Pons (tissue), 1 donor: ENCODE data around the gene KIF18A.
"Not testable (repeated sequence)": the region's sequence is repeated elsewhere in the genome, so short reads cannot be mapped to it uniquely, and the experiment has no call there.

Experiments used
- DNase-seq: peaks from one replicate; pipeline ENCODE4 v3.0.0-alpha.2; 2016; ENCODE audit warnings: low spot score

The KIF18A gene

DNA sequence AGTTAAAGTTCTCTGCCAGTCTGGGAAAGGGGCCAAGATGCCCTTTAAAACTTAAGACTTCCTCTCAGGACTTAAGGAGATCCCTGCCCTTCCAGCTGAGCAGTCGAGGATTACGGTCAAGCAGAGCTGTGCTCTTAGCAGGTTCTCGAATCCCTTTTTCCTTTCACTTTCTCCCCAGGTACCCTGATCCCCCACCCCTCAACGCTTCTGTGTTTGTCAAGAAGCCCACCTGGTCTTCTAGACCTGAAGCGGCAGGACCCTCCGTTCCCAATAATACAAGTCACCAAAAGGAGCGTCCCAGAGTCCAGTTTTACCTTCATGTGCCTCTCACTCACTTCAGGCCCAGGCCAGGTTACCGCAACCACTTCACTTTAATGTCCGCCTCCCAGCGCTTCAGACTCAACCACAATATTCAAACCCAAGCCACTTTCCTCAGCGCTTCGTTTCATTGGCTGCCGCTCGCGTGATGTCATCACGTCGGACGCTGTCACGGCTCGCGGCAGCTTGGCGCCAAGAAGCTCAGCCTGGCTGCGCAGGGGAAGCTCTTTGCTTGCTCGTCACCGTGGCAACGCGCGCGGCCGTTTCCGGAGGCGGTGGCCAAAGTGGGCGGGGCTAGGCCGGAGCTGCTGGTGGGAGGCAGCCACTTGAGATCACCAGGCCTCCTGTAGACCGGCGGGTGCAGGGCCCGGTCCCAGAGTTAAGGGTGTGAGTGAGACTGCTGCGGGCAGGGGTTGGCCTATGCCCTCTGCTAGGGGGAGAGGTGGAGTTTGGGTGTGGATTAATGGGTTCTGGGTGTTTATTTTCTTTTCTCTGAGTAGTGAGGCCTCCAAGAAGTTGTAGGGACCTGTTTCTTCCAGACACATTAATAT lies at the start of gene KIF18A, which contains the start of gene METTL15:
TSS of gene KIF18A (minus strand) at position 407 of the 869 bp plus-strand sequence. CDS start 10,209 bp downstream, outside the sequence.
TSS of gene METTL15 (plus strand) at position 639 of the 869 bp plus-strand sequence. CDS start 4,947 bp downstream, outside the sequence.
- peak; percentile 98 for DNase-seq

DNA sequence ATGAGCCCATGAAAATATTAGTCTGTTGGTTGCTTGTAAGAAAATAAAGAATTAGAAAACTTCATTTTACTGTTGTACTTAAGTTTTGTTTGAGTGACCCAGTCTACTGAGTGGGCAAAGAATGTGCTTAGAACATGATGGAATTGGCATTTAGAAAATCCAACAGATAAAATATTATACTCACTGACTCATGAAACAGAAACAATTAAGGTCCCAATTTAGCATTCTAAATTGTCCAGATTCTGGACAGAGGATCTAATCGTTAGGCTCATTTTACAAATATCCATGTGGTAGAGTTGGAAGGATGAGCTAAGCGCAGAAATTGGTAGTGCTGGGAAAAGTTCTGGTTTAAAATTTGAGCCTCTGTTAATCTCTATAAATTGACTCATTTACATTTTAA lies 45.6 kb upstream of the KIF18A start:
- DNase-seq: no peak

DNA sequence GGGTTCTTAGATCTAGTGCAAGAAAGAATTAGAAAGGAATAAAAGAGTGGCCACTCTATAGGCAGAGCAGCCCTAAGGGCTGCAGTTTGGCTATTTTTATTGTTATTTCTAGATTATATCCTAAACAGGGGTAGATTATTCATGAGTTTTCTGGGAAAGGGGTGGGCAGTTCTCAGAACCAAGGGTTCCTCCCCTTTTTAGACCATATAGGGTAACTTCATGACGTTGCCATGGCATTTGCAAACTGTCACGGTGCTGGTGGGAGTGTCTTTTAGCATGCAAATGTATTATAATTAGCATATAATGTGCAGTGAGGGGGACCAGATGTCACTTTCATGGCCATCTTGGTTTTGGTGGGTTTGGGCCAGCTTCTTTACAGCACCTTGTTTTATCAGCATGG lies 44.8 kb upstream of the KIF18A start:
- no peak for DNase-seq

DNA sequence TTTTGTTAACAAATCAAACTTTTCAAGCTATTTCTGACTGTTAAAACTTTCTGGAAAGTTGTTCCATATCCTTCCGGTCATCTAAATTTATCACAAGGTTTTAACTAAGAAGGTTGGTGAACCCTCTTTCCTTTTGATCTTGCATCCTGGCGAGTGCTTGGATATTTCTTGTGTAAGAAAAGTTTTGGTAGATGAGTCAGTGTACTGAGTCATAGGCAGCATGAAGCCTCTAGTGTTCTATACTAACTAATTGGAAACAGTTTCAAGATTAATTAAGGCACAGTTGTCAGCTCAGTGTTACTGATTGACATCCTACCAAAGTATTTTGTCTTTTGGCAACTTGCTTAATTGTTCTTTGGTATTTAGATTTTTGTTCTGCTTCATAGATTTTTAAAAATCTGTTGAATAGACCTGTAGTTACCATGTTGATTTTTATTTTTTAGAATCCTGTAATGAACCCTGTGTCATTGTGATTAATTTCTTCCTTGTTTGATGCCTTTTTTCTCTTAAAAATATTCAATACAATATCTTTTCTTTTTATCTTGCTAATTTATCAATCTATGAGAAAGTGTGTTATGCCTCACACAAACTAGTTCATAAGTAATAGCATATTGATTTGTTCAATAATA lies 38.3 kb upstream of the KIF18A start:
- peak; percentile 3 for DNase-seq

DNA sequence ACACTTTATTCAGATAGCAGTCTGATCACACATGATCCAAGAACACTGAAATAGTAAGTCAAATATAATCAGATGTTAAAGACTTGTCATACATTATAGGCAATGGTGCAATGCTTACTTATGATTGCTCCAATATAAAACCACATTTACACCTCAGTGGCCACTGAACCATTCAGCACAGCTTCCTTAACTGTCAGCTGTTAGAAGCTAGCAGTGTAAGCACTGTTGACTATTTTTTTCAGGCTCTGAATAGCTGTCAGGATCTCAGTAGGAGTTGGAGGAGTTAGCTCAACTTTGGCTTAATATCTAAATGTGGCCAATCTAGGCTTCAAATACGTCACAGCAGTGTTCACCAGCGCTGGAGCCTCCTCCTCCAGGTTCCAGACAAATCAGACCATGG lies 36.9 kb upstream of the KIF18A start:
- no peak for DNase-seq

DNA sequence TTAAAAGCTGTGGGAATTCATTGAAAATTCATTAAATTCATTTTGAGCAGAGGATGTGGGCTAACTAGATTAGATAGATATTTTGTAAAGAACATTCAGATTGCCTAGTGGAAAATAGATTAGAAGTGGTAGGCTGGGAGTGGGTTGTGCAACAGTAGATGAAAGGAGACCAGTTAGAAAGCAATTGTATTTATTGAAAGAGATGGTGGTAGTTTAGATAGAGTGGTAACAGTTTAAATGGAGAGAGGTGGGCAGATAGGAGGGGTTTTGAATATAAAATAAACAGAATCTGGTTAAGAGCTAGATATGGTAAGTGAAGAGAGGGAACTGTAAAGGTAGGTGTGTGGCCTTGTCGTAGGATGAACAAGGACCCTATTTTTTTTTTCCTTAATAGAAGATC lies 34.8 kb upstream of the KIF18A start:
- no peak for DNase-seq

DNA sequence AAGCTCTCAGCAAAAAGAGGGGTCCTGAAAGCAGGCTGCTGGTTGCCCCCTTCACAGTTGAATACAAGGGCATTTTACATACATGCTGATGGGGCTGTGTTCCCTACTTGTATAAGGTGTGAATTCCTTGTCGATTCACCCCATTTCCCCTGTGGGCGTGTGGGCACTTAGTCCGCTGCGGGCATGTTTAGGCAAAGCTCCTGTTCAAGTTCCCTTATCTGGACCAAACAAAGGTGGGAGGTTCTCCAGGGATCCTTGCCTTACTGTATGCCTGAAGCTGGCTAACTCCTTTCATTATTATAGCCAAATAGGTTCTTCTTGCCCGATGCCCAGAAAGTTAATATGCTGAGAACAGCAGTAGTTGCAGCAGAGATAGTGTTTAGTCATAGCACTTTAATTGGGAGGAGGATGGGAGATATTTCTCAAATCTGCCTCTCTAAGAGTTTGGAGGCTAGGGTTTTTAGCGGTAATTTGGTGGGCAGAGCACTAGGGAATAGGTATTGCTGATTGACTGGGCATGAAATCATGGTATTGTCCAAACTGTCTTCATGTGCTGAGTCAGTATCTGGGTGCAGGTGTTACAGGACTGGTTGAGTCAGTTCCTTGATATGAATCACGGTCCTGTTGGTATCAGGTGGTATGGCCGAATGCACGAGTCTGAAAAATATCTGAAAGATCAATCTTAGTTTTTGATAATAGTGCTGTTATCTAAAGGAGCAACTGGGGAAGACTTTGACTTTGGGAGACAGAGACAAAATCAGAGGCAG lies 32.9 kb upstream of the KIF18A start:
- no peak for DNase-seq

DNA sequence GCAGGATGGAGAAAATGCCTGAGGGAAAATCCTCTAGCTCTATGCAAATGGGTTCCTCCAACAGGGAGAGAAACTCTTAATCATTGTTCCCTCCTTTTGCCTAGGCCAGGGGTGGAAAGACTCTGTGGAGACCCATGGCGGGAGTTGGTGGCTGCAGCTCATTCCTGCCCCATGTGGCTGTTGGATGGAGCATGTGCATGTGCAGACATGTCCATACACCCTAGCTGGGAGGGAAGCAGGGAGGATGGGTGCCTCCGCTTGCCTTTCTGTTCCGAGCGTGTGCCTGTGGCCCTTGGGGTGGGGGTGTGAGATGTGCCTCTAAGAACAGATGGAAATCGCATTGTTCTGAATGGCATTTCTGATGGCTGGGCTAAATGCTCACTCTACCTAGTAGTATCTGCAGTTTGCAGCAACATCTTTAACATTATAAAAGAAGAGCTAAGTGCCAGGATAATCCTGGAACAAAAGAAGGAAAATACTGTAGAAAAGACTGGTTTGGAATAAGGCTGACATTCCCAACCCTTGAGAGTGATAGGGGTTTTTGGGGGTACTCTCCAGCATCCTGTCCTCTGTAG lies 32.0 kb upstream of the KIF18A start:
- DNase-seq: no peak

DNA sequence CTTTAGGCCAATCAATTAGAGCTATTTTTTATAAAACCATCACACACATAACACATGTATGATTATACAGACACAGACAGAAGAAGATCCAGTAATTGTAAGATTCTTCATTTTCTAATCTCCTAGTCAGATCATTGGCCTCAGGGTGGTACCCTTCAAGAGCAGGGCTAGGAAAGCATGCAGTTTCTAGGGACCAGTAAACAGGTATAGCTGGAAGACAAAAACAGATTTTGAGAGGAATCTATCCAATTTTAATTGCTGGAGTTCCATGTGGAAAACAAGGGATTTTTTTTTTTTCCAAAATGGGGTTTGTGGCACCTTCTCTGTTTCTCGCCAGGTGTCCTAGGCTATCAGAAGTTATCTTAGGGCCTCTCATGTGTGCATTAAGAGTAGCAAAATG lies 29.9 kb upstream of the KIF18A start:
- no peak for DNase-seq

DNA sequence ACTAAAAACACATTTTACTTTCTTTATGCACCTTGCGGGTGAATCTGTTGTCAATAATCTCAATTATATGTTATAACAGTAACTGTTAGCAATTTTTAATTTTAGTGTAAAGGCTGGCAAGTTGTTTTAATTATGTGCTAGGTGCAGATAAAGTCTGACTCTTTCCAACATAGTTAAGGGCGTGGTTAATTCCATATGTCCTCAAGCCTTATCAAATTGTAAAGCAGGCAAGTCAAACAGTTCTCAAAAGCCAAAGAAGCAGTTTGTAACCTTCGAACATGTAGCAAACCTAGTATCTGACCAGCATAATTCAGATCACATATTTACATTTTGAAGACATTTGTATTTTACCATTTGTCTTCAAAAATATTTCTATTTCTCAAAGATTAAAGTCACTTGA lies 29.4 kb upstream of the KIF18A start:
- no peak for DNase-seq

DNA sequence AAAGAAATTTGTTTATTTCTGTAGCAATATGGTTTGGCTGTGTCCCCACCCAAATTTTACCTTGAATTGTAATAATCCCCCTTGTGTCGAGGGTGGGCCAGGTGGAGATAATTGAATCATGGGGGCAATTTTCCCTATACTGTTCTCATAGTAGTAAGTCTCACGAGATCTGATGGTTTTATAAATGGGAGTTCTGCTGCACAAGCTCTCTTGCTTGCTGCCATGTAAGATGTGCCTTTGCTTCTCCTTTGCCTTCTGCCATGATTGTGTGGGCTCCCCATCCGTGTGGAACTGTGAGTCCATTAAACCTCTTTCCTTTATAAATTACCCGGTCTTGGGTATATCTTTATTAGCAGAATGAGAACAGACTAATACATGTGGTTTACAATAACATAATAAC lies 28.2 kb upstream of the KIF18A start:
- not testable (repeated sequence) for DNase-seq

DNA sequence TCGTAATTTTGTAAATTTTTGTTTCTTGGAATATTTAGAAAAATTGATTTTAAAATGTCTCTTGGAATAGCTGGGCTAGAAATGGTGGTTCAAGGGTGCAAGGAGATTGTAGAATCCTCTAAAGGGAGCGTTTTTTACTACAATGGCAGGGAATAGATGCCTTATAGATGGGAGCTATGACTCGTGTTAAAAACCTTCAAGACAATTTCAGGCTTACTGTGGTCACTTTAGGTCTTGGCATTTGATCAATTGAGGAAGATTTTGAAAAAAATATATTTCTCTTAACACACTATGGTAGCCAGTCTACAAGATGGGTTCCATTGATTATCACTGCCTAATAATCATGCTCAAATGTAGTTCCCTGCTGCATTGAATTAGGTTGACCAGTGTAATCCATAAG lies 25.2 kb upstream of the KIF18A start:
- DNase-seq: no peak

DNA sequence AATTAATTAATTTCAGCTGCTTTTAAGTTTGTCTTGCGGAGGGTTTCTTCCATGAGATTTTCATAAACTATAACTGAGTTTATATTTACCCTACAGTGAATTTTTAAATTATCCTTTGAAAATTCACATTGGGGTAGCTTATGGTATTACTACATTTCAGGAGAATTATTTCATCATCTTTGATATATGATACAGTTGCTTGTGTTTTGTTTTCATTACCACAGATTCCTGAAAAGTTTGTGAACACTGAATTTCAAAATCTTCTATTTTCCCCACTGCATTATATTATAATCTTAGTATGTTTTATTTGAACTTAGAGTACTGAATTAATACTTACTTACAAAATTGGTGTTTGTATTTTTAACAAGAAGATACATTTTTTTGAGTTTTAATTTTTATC lies 24.6 kb upstream of the KIF18A start:
- no peak for DNase-seq

DNA sequence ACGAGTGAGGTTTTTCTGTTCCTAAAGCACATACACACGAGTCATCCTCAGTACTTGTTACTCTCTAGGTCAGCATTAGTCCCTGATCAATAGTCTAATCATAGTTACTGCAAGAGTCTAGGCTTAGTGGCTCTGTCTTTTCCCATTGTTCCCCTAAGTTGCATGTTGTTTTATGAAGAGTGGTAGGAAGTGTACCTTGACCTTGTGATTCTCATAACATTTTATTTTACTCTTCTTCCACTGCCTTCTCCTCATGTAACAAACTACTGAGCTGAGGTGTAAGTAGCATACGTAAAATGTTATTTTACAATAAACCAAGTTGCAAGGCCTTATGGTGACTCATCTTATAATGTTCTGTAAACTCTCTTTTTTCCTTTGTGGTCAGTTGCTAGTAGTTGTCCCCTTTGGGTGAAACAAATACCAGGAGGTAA lies 15.2 kb upstream of the KIF18A start:
- DNase-seq: no peak

DNA sequence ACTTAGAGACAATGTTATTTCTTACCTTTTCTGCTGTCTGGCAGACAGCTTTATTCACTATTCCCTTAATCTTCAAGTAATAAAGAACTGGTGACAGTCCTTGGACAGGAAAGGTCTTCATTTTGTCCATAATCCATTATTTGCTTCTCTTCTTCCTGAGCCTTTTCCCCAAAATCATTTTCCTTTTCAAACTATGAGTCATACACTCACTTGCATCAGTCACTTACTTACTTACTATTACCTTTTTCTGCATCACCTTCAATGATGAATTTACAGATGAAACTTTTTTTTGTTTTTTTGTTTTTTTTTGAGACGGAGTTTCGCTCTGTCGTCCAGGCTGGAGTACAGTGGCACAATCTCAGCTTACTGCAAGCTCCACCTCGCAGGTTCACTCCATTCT lies 9.8 kb upstream of the KIF18A start:
- no peak for DNase-seq

DNA sequence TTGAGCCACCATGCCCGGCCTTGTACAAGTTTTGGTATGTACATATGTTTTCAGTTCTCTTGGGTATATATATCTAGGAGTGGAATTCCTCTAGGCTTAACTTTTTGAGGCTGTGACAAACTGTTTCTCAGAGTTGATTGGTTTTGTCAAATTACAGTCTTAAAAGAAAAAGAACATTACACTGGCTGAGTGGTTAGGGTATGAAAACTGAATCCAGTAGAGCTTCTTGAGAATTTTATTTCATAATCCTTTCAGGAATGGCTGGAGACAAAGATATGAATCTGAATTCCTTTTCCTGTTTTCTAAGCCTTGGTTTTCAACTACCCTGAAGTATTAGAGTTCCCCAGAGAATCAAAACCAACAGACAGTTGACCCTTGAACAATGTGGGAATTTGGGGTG lies 6.8 kb upstream of the KIF18A start:
- no peak for DNase-seq

DNA sequence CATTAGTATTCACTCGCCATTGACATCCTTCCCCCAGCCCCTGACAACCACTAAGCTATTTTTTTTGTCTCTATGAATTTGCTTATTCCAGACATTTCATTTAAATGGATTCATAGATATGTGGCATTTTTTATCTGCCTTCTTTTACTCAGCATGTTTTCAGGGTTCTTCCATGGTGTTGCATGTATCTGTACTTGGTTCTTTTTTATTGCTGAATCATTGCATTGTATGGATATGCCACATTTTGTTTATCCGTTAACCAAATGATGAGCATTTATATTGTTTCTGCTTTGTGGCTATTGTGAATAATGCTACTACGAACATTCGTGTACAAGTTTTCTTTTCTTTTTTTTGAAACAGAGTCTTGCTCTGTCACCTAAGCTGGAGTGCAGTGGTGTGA lies 6.2 kb upstream of the KIF18A start:
- no peak for DNase-seq

DNA sequence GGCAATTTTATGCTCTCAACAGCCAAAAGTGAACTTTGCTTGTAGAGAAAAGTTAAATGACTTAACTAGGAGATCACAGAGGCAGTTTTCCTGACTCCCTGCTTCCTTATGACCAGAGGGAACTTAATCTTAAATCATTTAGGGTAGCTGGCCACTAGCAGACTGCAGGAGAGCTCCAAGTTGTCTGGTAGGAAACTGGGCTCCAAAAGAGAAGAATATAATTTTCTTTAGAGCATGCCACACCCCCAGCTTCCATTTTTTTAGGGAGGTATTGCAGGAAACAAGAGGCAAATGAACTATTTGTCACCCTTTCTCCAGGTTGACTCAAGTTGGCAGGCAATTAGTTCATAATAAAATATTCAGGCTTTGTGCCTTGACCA lies 2.9 kb upstream of the KIF18A start:
- DNase-seq: peak; percentile 15

DNA sequence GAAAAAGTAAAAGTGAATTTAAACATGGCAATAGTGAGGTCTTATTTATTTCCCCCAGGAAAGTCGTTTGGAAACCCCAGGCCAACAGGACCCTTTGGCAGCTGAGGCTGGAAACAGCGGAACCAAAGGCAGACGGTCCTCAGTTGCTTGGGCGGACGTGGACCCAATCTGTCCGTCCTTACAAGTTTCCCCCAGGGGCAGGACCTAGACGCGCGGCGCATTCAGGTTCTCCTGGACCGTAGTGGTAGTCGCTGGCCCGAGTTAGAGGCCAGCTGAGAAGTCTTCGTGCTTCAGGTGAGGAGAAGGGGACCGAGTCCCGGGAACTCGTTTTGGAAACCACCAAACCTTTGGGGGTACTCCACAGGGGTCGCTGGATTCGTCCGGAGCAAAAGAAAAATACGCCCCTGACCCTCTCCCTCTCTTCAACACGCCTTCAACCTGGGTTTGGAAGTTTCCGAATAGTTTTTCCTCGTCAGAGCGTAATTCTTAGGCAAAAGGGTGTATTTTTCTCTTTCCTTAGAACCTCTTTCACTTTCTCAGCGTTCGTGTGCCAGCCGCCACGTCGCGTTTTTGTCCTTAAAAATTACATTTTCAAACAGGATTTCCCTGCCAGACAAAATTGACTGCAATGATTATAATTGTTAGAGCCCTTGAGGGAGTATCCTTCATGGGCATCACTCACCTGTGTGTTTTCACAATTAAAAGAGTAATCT lies 2.3 kb upstream of the KIF18A start:
- DNase-seq: peak; percentile 60

DNA sequence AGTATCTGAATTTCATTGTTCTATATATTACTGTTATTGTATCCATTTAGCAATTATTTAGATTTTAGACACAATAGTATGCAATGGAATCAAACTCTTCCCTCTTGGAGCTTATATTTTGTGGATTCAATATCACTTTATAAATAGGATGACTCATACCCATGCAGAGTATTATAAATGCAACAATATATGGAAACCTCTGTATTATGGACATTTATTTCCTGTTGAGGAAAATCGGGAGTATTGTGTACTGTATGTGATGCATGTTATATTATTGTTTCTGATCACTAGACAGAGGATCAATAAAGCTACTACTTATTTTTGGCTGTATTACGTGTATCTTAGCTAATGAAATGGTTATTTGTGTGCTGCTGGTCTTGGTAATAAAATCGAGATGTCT lies 1.0 kb upstream of the KIF18A start:
- DNase-seq: no peak

DNA sequence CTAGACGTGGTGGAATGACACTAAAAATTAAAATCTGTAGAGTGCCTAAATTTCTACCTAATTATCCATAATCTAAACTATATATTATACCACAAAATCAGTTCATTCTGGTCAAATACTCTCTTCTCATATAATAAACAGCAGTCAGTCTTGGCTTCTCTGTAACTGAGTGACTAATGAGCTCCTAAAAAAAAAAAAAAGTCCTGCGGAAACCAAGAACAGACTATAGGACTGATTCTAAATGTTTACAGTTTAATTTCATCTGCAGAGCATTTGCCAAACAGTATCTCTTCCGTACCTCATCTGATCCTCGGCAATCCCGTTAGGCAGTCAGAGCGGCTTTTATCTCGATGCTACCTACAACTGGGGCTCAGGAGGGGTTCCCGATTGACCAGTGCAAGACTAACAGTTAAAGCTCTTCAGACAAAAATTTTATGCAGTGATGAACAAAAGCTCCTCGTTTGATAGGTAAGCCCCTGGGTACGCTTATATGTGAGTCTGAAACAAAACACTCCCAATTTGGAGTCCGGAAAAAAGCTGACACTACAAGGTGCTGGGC lies 686 bp downstream of the KIF18A start:
- peak; percentile 4 for DNase-seq
